NCI-H748 treated with DMSO at 0.1 percent for 48 hours (cell line): ENCODE results near the gene PTK7.

Experiments used
- DNase-seq: peaks from one replicate; lab custom pipeline; 2025; lab: John Stamatoyannopoulos, UW

The PTK7 gene

GRCh38 chr6:43180058-43180457, 103.9 kb downstream of the PTK7 start:
- DNase-seq = no peak

GRCh38 chr6:43180985-43181384, 104.9 kb downstream of the PTK7 start:
- no peak for DNase-seq

GRCh38 chr6:43181621-43181941, 105.5 kb downstream of the PTK7 start:
- DNase-seq = no peak

GRCh38 chr6:43181942-43182860, 106.1 kb downstream of the PTK7 start, which contains the start of gene CUL9:
TSS of gene CUL9 (plus strand) at chr6:43182196. CDS start at chr6:43184311, 2,115 bp downstream.
- peak; percentile 55 for DNase-seq

GRCh38 chr6:43183441-43183840, 107.3 kb downstream of the PTK7 start:
- no peak for DNase-seq

GRCh38 chr6:43184268-43184985, 108.3 kb downstream of the PTK7 start:
- no peak for DNase-seq

GRCh38 chr6:43185391-43185985, 109.4 kb downstream of the PTK7 start:
- DNase-seq = no peak

- DNase-seq = no peak
These were observed 109.9 kb downstream of the PTK7 start for GRCh38 chr6:43186019-43186418.

GRCh38 chr6:43186706-43187105, 110.6 kb downstream of the PTK7 start:
- no peak for DNase-seq

- no peak for DNase-seq
These were observed 111.7 kb downstream of the PTK7 start for GRCh38 chr6:43187821-43188220.

GRCh38 chr6:43188426-43188825, 112.3 kb downstream of the PTK7 start:
- no peak for DNase-seq

GRCh38 chr6:43189776-43190304, 113.7 kb downstream of the PTK7 start:
- no peak for DNase-seq

- no peak for DNase-seq
These were observed 116.8 kb downstream of the PTK7 start for GRCh38 chr6:43192911-43193310.

GRCh38 chr6:43193929-43194328, 117.8 kb downstream of the PTK7 start:
- no peak for DNase-seq

GRCh38 chr6:43196337-43196736, 120.2 kb downstream of the PTK7 start:
- no peak for DNase-seq

- DNase-seq = no peak
These were observed 123.8 kb downstream of the PTK7 start for GRCh38 chr6:43199912-43200311.

GRCh38 chr6:43200541-43200940, 124.4 kb downstream of the PTK7 start:
- no peak for DNase-seq

GRCh38 chr6:43202451-43202850, 126.3 kb downstream of the PTK7 start:
- no peak for DNase-seq

- no peak for DNase-seq
These were observed 127.1 kb downstream of the PTK7 start for GRCh38 chr6:43203029-43203717.

GRCh38 chr6:43203718-43204095, 127.6 kb downstream of the PTK7 start:
- DNase-seq = no peak

- DNase-seq = no peak
These were observed 128.4 kb downstream of the PTK7 start for GRCh38 chr6:43204271-43205105.
